ENCODE data around the gene SORCS3. TPM values are rescaled to one million over a fixed set of nuclear protein-coding genes. Genes with fewer than 3 reads are reported as not detected.

SORCS3 gene
- total and polyA plus RNA-seq, 2 of the 4 experiments (the other 2 are of a cell fraction) = not detected

- no peak overlapping the region for H3K4ac ChIP-seq (ENCODE audit: low read depth, low read length)
- no peak overlapping the region for H4K5ac ChIP-seq (ENCODE audit: low read depth, low read length)
- dilution Hi-C loops (cut with HindIII; ENCODE audit: low sequenced_read_pairs, unreplicated experiment) (no loop called here), intact Hi-C loops (cut with micrococcal nuclease) (no loop called here), in situ Hi-C loops (cut with MboI; ENCODE audit: low sequenced_read_pairs) (no loop called here)
- no peak overlapping the region for H2BK15ac ChIP-seq (ENCODE audit: low read depth, low read length)
- H3K36me3 ChIP-seq (ENCODE audit: control insufficient read depth, insufficient read depth, low read length) = no peaks in the 10 kb centered on the region
- H3K27ac ChIP-seq (ENCODE audit: insufficient read depth, low read length) = no peak overlapping the region
- no peak overlapping the region for H3K18ac ChIP-seq (ENCODE audit: low read depth, low read length)
- H2BK5ac ChIP-seq (ENCODE audit: low read depth, low read length, poor library complexity, severe bottlenecking) = no peak overlapping the region
- H3K9ac ChIP-seq (ENCODE audit: low read depth, low read length) = no peak overlapping the region
- no peaks in the 10 kb centered on the region for H3K27me3 ChIP-seq (ENCODE audit: control insufficient read depth, insufficient read depth, low read length)
- H3K4me1 ChIP-seq (ENCODE audit: control insufficient read depth, insufficient read depth, low read length) = no peaks in the 10 kb centered on the region
- H2AFZ ChIP-seq (replicated peaks; ENCODE audit: low read length, poor library complexity) = no peak overlapping the region
- no peaks in the 10 kb centered on the region for H4K20me1 ChIP-seq (ENCODE audit: insufficient read depth, low read length)
- H2AK9ac ChIP-seq (replicated peaks; ENCODE audit: low read depth, low read length, poor library complexity) = no peak overlapping the region
- no peak overlapping the region for H3K56ac ChIP-seq (ENCODE audit: extremely low read depth, insufficient read depth, low read length)
- no peaks in the 10 kb centered on the region for H3K9me1 ChIP-seq (ENCODE audit: insufficient read depth, low read length)
- H4K91ac ChIP-seq (ENCODE audit: insufficient read depth, low read depth, low read length) = no peak overlapping the region
- WGBS, 2 experiments (ENCODE audit: extremely low coverage in 2 of 2, insufficient read length in 1 of 2) = 13% methylated on average over 2 of the region's 6 CpGs; no CpG with 5 or more reads in 1 of the 2 experiments
- no peak overlapping the region for H4K8ac ChIP-seq (ENCODE audit: low read depth in 2 of 2, low read length in 2 of 2)
- TF ChIP-seq USF2 (IDR thresholded peaks at IDR 0.05; ENCODE audit: low read depth, low read length) (no peak), CHD1 (IDR thresholded peaks at IDR 0.05; ENCODE audit: low read depth, low read length) (no peak), CEBPB (IDR thresholded peaks at IDR 0.05; ENCODE audit: low read depth, low read length) (no peak), MXI1 (IDR thresholded peaks at IDR 0.05; ENCODE audit: borderline replicate concordance, low read depth, low read length) (no peak), POLR2A (IDR thresholded peaks at IDR 0.05; ENCODE audit: low read depth, low read length) (no peak), NFE2L2 (IDR thresholded peaks at IDR 0.05; ENCODE audit: low read depth, low read length) (no peak), RFX5 (IDR thresholded peaks at IDR 0.05; ENCODE audit: low read depth, low read length) (no peak), RAD21 (IDR thresholded peaks at IDR 0.05; ENCODE audit: low read length) (no peak), BHLHE40 (IDR thresholded peaks at IDR 0.05; ENCODE audit: low read depth, low read length) (no peak), MAFK (IDR thresholded peaks at IDR 0.05; ENCODE audit: low read depth, low read length) (no peak)
- TF ChIP-seq, protein P1, sequence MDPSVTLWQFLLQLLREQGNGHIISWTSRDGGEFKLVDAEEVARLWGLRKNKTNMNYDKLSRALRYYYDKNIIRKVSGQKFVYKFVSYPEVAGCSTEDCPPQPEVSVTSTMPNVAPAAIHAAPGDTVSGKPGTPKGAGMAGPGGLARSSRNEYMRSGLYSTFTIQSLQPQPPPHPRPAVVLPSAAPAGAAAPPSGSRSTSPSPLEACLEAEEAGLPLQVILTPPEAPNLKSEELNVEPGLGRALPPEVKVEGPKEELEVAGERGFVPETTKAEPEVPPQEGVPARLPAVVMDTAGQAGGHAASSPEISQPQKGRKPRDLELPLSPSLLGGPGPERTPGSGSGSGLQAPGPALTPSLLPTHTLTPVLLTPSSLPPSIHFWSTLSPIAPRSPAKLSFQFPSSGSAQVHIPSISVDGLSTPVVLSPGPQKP (IDR thresholded peaks at IDR 0.05; ENCODE audit: borderline replicate concordance, low read depth, low read length) = no peak
- no peak overlapping the region for H3K23ac ChIP-seq (ENCODE audit: low read depth, low read length)
- POLR2A ChIA-PET (ENCODE audit: unreplicated experiment) = no interaction called here
- BruUV-seq (replicated peaks) = no TSS peak
- no peak for ATAC-seq (ENCODE audit: low read depth)
- no peaks in the 10 kb centered on the region for H3K79me1 ChIP-seq (ENCODE audit: low read depth in 1 of 2, low read length in 2 of 2)
- no peak overlapping the region for H3K4me2 ChIP-seq (ENCODE audit: low read depth, low read length)
- H2BK120ac ChIP-seq (ENCODE audit: low read depth, low read length) = no peak overlapping the region
- CTCF ChIA-PET = no interaction called here
- no peak overlapping the region for H2BK20ac ChIP-seq (ENCODE audit: low read depth, low read length)
- no peak overlapping the region for H3K14ac ChIP-seq (replicated peaks; ENCODE audit: low read depth, low read length)
- H2AK5ac ChIP-seq (ENCODE audit: low read depth, low read length) = no peak overlapping the region
- H3K4me3 ChIP-seq (ENCODE audit: insufficient read depth, low read depth, low read length) = no peak overlapping the region
- no peak for DNase-seq
- peaks cover 4% of the 10 kb centered on the region; the same call in 1 of the 2 replicates for H3K9me3 ChIP-seq (ENCODE audit: control insufficient read depth, insufficient read depth, low read length)
These were observed 382.4 kb downstream of the SORCS3 start for GRCh38 chr10:105023211-105024111.

All from IMR-90 (cell line).